ENCODE data around the gene TFAP2C.
"Not testable (repeated sequence)": the region's sequence is repeated elsewhere in the genome, so short reads cannot be mapped to it uniquely, and the experiment has no call there.

The TFAP2C gene

DNA sequence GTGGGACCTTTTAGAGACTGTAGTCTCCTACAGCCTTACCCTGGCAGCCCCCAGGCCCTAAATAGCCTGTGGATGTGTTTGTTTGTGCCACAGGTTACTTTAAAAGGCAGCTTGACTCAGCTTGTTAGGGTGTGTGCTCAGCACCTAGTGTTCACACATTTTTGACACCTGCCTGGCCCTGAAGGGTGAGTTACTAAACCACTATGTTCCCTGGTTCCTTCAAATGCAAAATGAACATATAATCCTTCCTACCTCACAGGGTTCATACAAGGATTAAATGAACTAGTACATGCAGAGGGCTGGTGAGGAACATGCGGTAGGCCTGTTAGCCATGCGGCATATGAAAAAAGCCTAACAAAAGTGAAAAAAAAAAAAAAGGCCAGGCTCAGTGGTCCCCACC is 14.9 kb upstream of the TFAP2C start:
- no peak for DNase-seq

DNA sequence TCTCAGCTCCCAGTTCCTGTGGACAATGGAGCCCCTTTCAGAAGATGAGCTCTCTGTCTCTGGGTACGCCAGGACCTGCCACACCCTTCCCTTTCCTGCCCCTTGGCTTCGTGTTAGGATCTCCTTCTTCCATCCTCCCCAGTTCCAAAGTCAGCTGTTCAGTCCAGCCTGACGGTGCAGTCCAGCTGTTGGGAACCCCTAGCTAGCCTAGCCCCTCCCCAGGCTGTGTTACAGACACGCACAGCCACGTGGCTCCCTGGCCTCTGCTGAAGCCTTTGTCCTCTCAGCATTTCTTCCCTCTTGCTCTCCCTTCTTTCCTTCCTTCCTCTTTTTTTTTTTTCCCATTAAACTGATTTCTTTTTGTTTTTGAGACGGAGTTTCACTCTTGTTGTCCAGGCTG is 12.4 kb upstream of the TFAP2C start:
- DNase-seq: no peak

GRCh38 chr20:56617489-56617888 is 11.6 kb upstream of the TFAP2C start:
- no peak for DNase-seq

- DNase-seq: no peak
Observed at GRCh38 chr20:56621730-56622129, 7.4 kb upstream of the TFAP2C start.

DNA sequence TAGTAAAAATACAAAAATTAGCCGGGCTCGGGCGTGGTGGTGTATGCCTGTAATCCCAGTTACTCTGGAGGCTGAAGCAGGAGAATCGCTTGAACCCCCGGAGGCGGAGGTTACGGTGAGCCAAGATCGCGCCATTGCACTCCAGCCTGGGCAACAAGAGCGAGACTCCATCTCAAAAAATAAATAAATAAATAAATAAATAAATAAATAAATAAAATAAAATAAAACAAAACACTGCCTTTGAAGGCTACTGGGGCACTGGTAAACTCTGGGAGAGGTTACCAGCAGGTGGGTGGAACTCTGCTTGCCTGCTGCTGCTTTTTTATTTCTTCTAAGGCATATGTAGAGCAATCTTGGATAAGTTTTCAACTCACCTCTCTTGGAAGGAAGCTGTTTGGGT is 5.2 kb upstream of the TFAP2C start:
- not testable (repeated sequence) for DNase-seq

DNA sequence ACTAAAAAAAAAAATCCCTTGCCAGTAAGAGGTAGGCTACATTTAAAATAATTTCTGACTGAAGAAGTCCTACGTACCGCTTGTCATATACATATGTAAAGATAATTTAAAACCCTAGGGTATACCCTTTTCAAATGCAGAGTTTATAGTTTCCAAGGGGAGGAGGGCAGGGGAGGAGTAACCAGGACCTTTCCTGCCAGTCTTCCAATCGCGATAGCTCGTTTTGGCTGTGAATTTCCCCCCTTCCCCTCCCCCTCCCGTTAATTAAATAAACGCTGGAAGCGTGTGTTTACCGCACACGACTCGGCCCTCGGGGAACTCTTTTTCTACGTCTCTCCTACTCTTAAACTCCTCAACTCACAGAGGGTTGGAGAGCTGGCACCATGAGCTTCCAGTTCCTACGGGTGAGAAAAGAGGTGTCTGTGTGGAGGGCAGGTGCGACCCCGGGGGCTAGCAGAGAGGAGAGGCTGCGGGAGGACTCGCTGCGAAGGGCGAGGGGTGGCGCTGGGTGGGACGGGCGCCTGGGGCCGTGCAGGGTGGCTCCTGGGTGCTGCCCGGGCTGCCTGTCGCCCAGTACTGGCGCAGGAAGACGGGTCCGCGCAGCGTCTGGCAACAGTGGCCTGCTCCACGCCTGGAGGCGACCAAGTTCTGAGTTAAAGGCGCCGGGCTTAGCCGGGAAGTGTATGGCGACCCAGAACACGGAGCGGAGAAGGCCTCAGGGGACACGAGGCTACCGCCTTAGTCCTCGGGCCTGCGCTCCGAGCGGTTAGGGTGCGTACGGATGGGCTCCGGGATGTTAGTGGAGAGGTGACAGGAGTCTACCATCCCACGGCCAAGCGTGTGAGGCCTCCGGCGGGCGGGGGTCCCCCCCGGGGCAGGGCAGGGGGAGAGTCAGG is 4.1 kb upstream of the TFAP2C start:
- no peak for DNase-seq

DNA sequence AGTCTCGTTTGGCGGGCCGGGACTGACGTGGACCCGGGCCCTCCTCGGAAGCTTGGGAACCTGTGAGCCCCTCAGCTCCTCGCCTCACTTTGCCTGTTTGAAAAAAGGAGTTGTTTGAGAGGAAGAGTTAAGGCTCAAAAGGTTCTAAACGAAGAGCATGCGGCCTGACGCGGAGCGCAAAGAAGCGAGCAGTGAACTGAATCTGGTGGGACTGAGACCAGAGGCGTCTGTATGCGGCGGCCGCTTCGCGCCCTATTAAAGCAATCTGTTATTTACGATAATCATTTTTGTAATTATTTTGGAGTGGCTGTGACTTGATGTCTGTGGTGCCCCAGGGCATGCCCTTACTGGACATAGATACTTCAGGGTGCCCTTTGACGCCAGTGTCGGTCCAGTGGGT is 3.3 kb upstream of the TFAP2C start:
- DNase-seq: no peak

DNA sequence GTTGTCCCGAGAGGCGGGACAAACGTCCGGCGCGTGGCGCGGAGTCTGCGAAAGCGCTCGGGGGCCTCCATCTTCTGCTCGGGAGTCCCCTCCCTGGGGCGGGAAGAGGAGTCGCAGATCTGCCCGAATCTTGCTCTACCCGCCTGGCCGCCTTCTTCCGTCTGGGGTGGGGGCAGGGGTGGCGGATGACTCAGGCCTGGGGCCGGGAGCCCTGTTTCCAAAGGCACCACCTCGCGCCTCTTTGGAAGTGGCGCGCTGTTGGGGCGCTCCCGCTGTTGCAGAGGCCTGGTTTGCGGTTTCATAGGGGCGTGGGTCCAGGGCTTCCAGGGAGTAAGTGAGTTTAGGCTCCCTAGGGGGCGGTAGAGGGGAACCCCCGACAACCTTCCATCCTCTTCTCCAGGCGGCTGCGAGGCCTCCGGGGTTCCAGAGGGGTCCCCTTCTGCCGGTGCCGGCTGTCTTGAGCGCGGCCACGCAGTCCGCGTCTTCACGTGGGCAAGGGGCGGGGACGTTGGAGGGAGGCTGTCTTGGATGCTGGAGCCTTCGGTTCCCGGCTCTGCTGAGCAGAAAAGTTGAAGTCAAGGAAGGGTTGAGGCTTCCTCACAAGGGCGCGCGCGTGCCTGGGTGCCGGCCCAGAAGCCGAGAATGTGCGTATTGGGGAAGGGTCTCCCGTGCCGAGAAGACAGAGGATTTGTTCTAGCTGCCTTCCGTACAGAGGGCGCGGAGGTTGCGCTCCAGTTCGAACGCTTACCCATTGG is 2.6 kb upstream of the TFAP2C start:
- no peak for DNase-seq

GRCh38 chr20:56627122-56628014 is 1.7 kb upstream of the TFAP2C start:
- no peak for DNase-seq

DNA sequence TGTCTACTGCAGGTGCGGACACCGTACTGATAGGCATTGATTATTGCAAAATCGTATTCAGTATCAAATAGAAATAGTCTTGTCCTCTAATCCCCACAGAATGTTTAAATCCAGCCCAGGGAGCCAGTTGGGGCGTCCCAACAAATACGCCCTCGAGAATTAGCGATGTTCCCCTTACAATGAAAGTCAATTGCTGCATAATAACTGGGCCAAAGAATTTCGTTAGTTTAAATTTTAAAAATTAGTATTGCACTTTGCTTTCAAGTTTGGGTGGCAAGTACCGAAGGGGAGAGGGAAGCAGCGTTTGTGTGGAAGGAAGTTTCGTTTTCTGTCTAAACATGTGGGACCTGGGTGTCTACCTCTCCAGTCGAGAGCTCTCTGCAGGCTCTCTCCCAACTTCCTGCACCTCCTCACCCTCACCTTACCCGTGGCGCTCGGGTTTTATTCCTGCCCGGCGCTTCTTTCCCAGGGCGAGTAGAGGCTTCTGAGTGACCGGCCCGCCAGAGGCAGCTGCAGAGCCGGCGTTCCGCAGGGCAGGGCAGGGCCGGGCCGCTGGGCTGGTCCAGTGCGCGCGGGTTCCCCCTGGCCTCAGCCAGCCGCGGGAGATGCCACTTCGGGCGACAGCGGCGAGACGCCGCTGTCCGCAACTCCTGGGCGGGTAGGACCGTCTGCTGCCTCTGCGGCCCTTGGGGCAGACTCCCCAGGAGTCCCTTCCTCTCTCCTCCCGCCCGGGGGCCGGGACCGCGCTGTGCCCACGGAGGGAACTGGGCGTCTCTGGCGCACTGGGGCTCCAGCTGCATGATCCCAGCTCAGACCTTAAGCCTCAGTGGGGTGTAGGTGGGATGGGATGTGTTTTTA is 862 bp upstream of the TFAP2C start:
- DNase-seq: no peak

DNA sequence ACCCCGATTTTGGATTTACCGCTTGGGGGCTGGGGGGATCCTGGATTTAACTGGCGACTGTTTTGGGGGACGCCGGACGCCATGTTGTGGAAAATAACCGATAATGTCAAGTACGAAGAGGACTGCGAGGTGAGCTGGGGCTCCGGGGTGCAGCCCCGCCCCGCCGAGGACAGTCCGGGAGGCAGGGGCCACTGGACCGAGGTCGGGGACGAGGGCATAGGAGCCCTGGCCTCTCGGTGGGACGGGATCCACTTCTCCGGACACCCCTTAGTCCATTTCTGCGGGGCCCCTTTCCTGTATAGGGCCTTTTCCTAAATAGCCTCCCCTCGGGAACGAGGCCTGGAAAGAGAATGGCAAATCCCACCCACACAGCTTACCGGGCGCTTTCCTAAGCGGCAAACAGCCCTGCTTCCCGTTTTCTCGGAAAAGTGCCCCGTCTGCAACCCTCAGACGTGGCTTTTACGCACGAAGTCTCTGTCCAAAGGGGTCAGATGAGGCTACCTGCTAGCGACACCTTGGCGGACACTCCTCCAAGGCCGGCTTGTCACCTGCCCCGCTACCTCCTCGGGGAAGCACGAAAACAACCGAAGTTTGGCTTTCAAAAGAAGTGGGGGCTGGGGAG is 469 bp downstream of the TFAP2C start:
- DNase-seq: no peak

DNA sequence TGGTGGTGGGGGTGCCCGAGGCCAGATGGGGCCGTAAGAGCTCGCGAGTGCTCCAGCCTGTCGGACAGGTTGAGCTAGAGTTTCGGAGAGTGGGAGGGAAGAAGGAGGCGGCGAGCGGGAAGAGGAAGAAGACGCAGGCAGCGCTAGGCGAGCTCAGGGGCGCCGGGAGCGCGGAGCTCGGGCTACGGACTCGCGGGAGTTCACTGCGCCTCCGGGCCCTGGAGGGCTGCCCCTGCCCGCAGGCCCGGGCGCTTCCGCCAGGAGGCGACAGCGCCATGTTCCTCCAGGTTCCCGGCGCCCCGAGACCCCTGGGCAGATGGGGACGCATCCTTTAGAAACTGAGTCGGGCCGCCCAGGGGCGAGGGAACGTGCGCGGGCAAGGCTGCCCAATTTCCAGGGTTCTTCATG is 984 bp downstream of the TFAP2C start:
- DNase-seq: peak in 3 of 58 donors; percentile 2 to 5 (median 4)

DNA sequence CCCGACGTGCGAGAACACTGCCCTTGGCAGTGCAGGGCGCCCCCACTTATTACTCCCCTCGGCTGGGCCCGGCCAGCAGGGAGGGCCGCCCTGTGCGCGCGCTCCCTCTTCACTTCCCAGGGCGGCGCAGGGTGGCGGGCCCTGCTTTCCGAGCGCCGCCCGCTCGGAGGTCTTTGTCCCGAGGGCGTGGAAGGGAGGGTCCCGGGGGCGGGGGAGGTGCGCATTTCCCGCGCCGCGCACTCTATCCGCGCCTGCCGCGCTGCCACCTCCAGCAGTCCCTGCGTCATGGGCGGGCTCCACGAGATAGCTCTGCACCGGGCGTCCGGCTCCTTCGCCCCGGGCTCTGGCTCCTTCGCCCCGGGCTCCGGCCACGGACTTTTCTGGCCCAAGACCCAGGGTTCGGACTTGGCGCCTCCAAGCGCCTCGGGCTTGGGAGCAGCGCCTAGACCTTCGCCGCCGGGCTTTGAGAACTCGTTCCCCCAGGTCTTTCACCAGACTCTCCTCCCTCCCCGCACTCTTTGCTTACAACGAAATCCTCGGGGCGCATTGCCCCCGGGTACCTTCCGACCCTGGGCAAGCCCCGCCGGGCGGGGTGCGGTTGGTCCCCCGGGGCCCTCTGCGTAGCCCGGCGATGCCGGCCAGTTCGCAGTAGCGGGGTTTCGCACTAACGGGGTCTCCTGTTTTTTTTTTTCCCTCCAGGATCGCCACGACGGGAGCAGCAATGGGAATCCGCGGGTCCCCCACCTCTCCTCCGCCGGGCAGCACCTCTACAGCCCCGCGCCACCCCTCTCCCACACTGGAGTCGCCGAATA is 1.6 kb downstream of the TFAP2C start:
- DNase-seq: no peak

DNA sequence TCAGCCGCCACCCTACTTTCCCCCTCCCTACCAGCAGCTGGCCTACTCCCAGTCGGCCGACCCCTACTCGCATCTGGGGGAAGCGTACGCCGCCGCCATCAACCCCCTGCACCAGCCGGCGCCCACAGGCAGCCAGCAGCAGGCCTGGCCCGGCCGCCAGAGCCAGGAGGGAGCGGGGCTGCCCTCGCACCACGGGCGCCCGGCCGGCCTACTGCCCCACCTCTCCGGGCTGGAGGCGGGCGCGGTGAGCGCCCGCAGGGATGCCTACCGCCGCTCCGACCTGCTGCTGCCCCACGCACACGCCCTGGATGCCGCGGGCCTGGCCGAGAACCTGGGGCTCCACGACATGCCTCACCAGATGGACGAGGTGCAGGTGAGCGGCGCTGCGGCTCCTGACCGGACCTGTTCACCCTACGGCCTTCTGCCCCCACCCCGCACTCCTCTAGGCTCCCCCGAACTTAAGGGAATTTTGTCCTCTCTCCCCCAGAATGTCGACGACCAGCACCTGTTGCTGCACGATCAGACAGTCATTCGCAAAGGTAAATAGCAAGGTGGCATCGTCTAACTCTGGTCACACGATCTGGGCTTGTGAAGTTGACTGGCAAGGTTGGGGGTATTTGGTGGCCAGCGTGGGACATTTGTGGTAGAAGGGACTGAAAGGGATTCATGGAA is 2.3 kb downstream of the TFAP2C start:
- no peak for DNase-seq

- no peak for DNase-seq
Observed at GRCh38 chr20:56631990-56632327, 2.9 kb downstream of the TFAP2C start.

- no peak for DNase-seq
Observed at GRCh38 chr20:56634307-56634706, 5.2 kb downstream of the TFAP2C start.

- no peak for DNase-seq
Observed at GRCh38 chr20:56634735-56635385, 5.8 kb downstream of the TFAP2C start.

- no peak for DNase-seq
Observed at GRCh38 chr20:56636716-56637115, 7.6 kb downstream of the TFAP2C start.
